ENCODE measurements around the gene MCTP1.
"Not testable (repeated sequence)": the region's sequence is repeated elsewhere in the genome, so short reads cannot be mapped to it uniquely, and the experiment has no call there.

The MCTP1 gene

DNA sequence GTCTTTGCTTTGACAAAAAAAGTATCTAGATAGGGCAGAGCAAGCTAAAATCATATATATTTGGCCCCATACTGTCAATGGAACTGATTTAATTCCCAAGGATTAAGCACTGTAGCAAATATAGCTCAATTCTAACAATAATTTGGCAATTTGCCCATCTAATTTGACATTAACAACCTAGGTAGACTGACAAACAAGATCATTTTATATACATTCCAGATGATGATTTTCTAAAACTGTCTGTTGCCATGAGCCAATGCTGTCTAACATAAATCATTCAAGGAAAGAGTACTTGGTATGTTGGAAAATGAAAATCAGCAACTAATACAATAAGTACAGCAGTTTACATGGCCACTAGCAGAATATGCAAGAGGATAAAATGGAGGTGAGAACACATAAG, 32.1 kb downstream of the MCTP1 start:
- no peak for DNase-seq (ENCODE audit: low spot score)

DNA sequence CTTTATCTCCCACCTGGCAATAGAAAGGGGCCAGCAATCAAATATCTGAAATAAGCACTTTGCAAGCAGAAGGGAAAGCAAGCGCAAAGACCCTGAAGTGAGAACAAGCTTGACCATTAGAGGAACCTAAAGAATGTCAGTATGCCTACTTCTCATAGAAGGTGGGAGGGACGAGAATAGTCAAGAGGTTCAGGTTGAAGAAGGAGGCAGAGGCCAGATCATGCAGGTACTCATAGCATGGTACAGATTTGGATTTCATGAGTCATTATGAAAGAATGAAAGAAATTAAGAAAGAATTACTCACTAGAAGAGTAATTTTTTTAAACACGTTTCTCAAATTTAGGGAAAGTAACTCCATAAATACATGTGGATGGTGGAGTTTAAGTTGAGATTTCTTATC, 33.7 kb downstream of the MCTP1 start:
- DNase-seq (ENCODE audit: low spot score), result no peak

DNA sequence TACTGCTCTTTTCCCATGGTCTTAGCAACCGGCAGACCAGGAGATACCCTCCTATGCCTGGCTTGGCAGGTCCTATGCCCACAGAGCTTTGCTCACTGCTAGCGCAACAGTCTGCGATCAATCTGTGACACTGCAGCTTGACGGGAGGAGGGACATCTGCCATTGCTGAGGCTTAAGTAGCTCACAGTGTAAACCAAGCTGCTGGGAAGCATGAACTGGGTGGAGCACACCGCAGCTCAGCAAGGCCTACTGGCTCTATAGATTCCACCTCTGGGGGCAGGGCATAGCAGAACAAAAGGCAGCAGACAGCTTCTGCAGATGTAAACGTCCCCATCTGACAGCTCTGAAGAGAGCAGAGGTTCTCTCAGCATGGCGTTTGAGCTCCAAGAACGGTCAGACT, 40.4 kb downstream of the MCTP1 start:
- DNase-seq (ENCODE audit: low spot score), result no peak

DNA sequence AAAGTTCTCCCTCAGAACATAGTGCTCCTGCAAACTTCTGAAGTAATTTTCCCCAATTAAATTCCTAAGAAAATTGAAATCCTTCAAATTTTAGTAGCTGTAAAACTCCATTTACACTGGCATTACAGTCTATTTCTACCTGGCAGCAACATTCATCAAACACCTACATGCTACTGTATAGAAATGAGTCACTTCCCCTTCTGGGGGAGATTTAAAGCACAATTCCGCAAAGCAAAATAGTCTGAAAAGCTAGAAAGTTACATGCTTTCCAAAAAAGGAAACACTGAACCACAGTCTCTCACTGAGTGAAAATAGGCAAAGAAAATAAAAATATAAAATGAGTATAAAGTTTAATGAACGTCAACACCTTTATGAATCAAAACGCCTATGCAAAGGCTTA, 43.3 kb downstream of the MCTP1 start:
- no peak for DNase-seq (ENCODE audit: low spot score)

DNA sequence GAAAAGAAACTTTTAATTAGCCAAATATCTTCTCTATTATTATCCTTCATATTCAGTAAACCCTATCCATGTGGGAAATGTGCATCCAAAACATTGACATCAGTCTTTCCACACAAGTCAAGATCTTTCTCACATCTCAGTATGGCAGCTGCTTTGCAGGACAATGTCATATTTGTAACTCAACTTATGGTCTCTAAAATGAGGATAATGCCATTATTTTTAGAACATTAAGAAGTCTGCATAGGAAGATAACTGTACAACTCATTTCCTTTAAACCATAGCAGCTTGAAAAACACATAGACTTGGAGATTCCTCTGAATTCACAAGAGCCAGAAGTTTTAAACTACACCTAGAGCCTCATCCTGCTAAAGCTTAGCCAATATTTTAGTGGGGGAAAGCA, 43.7 kb downstream of the MCTP1 start:
- DNase-seq (ENCODE audit: low spot score), result no peak

DNA sequence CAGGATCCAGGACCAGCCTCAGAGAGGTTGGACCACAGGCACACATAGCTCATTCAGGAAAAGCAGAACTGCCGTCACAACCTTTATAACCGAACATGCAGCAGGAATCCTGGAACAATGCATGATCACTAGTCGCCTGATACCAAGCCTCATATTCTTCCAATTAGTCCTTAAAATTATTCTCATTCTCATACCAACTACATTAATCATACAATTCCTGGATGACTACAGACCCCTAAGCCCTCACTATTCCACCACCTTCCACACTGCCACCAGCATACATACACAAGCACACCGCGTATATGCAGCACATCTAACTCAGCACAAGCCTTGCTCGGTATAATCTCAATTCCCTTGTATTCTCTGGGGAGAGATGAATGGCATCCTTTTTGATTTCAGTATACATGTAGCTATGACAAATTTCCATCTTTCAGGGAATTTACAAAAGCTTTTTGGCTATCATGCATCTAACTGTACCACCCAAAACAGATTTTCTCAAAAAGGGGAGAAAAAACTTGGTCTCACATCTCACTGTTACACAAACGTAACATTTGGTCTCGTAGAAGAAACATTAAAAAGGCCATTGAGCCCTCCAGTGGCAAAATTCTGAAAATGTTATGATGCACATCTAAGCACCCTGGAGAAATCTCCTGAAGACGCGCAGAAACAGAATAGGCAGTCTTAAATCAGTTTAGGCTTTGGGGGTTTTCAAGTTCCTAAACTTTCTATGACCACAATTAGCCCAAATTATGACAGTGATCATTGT, 46.2 kb downstream of the MCTP1 start:
- DNase-seq (ENCODE audit: low spot score), result no peak

DNA sequence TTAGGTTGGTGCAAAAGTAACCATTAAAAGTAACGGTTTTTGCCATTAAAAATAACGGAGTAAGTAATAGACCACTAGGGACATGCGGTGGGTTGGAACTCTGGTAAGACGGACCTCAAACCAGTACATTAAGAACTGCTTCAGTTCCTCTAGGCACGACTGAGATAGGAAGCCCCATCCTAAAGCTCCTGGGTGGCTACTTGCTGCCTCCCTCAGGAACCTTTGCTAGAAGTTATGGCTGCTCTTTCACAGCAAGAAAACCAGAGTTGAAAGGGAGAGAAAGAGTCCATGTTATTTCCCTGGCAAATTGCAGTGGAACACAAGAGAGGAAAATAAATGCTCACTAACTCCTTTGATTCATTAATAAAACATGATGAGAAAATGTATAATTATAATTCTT, 47.6 kb downstream of the MCTP1 start:
- no peak for DNase-seq (ENCODE audit: low spot score)

DNA sequence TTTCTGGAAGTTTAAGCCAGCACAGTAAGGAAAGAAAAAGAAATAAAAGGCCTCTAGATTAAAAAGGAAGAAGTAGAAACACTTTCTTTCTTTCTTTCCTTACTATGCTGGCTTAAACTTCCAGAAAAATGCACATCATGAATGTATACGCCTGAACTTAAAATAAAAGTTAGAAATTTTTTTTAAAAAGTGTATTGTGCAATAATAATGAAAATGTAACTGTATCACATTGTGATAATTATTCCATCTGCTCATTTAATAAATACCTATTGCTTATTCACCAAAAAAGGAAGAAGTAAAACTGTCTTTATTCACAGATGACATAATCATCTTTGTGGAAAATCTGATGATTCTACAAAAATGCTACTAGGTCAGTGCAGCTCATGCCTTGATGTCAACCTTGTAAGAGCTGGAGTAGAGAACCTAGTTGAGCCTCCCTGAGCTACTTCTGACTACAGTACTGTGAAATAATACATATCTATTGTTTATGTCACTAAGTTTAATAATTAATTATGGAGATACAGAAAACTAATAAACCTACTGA, 49.4 kb downstream of the MCTP1 start:
- DNase-seq (ENCODE audit: low spot score), result no peak

DNA sequence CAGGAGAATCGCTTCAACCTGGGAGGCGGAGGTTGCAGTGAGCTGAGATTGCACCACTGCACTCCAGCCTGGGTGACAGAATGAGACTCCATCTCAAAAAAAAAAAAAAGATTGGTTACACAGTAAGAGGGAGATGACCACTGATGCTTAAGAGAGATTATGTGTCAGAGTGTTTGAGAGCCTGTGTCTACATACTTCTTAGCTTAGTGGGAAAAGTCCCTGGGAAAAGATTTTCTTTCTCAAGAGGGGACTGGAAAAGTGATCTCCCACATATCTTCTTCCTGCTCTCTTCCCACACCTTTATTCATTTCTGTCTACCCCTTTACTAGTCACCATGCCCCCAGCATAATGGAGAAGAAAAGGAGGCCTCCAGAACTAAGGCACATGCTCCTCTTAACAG, 55.2 kb downstream of the MCTP1 start:
- no peak for DNase-seq (ENCODE audit: low spot score)

DNA sequence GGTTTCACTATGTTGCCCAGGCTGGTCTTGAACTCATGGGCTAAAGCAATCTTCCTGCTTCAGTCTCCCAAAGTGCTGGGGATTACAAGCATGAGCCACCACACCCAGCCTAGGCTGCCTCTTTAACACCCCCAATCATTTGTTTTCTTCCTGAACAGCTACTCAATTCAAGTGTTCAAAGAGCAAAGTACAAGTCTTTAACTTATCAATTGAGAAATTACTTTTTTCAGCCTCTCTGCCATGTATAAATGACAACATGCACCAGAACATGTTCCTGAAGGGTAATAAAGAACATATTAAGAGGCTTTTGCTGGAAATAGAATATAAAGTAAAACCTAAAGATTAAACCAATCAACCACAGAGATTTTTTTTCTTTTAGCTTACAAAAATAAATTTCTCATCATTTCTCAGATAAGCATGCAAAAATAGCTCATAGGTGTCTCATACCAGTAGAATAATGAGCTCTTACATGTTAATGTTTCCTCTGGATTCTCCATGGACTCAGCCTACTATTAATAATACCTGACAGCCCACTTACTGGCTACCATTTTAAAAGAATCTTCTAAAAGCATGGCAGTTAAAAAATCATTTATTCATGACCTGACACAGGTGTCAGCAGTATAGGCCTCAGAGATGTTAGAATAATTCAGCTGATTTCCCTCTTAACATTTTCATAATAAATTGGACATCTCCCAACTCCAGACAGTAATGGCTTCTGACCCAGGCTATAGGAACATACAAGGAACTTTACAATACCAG, 60.0 kb downstream of the MCTP1 start:
- no peak for DNase-seq (ENCODE audit: low spot score)

DNA sequence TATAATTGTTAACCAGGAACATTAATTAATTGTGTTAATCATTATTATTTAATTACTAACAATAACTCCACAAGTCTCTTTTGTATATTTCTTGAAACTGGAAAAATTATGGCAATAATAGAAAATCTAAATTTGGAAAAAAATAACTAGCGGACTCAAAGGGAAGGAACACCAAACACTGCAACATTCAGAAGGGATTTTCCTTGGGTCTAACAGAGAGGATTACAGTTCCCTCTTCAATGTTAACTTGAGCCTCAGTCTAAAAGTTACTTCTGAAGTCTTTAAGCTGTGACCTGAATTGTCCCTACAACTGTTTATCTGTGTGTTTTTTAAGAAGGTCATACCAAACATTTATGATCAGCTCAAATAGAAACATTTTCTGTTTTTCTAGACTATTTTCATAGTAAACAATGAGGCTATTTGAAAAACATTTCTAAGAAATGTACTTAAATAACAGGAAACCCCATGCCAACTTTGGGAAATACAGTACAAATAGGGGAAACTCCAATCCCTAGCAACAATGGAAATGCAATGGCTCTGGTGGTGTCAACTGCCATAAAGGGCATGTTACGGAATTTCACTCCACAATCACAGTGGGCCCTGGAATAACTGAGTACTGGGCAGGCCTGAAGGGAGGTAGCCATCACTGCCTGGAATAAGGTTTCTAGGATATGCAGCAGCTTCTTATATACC, 61.2 kb downstream of the MCTP1 start:
- DNase-seq (ENCODE audit: low spot score), result no peak

DNA sequence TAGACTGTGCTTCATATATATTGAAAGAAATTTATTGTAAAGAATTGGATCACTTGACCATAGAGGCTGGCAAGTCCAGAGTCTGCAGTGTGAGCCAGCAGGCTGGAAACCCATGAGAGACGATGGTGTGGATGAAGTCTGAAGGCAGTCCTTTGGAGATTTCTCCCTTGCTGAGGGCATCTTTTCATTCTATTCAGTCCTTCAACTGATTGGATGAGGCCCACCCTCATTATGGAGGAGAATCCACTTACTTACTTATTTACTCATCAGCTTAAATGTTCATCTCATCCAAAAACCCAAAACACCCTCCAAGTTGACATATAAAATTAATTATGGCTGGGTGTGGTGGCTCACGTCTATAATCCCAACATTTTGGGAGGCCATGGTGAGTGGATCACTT, 62.1 kb downstream of the MCTP1 start:
- DNase-seq (ENCODE audit: low spot score), result no peak

DNA sequence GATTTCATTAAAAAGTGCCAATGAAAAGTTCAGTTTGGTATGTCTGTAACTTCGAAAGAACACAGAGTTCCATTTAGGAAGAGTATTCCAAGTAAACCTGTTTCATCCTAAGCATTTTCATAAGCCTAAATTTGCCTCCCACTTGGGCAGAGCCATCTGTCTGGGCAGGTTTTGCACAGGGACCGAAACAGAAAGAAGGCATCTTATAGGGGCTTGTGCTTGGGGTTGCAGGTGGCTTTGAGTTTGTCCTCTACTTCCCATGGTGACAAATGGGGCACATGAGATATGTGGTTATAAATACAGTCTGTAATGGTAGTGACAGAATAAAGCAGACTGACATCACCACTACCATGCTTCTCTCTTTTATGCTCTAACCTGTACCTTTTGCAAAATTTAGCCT, 63.7 kb downstream of the MCTP1 start:
- no peak for DNase-seq (ENCODE audit: low spot score)

DNA sequence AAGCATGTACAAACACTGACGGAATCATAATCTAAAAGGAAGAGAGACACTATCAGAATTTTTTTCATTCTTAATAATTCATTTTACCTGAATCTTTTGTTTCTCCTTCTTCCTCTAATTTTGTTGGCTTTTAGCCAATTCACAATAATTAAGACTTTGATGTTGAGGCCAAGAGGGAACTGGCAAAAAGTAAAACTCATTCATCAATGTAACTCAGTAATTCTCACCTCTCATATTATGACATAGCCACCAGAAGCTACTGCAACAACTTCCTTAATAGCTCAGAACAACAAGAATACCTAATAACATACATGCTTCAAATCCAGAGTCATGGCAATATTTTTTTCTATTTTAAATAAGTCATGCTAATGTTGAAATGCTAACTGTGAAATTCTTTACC, 64.5 kb downstream of the MCTP1 start:
- DNase-seq (ENCODE audit: low spot score), result no peak

DNA sequence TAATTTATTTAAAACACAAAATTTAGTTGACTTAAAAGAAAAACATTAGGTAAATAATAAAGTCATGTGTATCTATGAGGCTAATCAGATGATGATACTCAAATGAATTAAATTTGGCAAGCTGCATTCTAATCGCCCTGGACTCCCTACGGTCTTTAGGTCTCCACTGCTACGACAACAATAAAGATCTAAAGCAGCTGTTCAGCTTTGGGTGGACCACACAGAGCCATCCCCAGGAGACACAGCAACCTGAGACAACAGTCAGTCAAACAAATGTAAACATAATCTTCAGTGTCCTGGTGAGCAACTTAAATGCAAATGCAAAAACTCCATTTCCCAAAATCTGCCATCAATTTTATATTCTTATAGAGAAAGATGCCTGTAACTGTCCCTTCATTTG, 65.5 kb downstream of the MCTP1 start:
- no peak for DNase-seq (ENCODE audit: low spot score)

DNA sequence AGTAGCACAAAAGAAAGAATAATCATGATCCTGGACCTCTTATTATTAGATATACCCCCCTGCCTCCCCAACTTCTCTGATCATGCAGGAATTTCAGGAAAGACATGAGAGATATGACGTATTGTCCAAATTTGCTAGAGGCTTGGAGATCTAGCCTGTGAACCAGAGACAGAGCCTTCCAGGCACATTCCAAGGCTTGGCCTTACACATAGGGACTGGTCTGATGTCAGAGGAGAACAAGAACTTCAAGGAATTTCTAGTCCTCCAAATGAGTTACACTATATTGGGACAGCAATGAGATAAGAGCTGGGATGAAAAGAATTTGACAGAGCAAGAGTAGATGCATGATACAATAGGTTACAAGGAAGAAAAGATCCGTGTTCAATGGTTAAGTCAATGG, 67.0 kb downstream of the MCTP1 start:
- no peak for DNase-seq (ENCODE audit: low spot score)

DNA sequence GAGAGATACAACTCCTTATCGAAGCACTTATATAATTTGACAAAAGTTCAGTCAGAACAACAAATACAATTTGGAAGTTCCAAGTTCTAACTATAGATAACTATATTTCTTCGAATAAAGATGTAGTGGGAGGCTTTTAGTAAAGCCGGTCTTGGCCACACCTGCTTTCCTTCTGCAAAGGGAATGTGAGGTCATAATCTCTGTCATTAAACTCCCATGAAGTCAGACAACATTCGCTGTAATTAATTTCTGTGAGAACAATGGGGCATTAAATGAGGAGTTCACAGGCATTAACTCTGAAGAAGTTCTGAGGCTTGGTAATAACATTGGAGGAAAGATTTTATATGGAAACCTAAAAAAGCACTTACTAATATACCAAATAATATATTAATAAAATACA, 67.5 kb downstream of the MCTP1 start:
- no peak for DNase-seq (ENCODE audit: low spot score)

DNA sequence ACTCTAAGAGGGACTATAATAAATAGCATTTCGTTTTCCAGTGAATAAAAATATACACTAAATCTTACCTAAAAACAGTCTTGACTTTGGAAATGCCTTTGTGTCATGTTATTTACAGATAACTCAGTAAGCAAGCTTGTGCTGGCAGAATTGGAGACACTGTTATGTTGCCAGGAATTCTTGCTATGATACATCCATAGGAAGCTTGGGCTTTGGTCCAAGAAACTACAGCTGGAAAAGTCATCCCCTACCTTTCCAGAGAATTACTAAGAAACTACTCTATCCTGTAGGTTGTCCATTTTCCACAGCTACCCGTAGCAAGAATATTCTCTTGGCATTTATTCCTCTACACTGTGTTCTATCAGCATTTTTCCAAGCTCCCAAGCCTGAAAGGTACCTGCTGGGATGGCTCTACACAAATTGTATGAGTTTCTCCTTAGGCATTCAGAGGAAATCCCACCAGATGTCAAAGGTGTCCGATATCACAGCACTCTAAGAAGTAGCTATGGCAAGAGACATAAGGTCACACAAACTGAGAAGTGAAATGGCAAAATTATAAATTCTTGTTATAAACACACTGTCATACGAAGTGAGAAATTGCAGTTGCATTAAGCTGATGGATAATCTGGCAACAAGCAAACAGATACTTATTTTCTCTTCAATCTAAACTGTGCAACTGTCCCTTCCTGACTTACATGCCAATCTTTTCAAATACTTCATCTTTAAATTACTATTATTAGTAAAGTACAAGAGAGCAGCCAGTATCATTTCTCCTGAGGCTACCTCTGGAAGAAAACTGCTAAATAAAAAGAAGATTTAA, 68.5 kb downstream of the MCTP1 start:
- DNase-seq (ENCODE audit: low spot score), result no peak

DNA sequence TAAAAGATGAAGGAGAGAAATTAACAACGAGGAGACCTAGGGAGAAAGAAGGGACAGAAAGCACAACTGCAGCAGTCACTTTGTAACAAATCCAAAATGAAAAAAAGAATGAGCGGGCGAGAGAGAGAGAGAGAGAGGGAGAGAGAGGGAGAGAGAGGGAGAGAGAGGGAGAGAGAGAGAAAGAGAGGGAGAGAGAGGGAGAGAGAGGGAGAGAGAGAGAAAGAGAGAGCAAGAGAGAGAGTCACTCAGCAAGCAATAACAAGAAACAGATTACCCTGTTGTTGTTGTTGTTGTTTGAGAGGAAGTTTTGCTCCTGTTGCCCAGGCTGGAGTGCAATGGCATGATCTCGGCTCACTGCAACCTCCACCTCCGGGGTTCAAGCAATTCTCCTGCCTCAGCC, 77.1 kb downstream of the MCTP1 start:
- DNase-seq (ENCODE audit: low spot score), result not testable (repeated sequence)

DNA sequence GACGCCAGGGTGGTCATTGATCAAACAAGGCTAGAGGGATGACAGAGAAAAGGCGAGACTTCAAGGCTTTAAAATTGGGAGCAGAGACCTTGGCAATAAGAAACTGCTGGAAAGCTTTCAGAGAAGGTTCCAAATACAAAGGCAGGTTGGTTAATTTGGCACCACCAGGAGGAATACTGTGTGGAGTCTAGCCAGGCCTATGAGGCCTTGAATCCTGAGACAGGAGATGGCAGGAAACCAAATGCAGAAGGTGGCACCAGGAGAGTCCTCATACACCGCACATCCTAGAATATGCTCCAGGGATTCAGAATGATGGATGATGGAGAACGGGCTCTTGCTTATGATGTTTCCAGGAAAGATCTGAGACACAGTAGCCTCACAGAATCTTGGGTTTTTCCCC, 90.0 kb downstream of the MCTP1 start:
- DNase-seq (ENCODE audit: low spot score), result no peak

DNA sequence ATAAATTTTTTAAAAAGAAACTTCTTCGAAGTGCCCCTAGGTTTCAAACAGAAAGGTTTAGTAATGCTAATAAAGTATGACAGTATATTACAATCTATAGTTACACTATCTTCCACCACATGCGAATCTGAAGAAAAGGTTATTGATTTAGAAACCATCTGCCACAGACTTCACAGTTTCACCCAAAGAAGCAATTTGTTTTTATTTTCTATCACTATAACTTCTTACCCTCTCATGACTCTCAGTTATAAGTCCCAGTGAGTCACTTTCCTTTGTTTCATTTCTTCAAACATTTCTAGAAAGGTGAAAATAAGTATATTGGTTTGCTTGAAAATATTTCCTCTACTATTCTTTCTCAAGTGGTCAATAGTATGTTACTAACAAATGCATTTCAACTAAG, 93.6 kb downstream of the MCTP1 start:
- DNase-seq (ENCODE audit: low spot score), result no peak

DNA sequence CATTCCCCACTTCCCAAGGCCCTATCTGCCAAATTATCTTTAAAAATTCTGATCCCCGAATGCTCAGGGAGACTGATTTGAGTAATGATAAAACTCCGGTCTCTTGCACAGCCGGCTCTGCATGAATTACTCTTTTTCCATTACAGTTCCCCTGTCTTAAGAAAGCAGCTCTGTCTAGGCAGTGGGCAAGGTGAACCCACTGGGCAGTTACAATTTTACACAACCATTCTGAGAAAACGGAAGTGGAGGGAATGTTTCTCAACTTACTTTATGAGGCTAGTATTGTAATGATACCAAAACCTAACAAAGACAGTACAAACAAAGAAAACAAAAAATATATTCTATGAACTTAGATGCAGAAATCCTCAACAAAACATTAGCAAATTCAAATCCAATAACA, 100.0 kb downstream of the MCTP1 start:
- DNase-seq (ENCODE audit: low spot score), result no peak
